ENCODE data around the gene SOAT1.

SOAT1 gene

DNA sequence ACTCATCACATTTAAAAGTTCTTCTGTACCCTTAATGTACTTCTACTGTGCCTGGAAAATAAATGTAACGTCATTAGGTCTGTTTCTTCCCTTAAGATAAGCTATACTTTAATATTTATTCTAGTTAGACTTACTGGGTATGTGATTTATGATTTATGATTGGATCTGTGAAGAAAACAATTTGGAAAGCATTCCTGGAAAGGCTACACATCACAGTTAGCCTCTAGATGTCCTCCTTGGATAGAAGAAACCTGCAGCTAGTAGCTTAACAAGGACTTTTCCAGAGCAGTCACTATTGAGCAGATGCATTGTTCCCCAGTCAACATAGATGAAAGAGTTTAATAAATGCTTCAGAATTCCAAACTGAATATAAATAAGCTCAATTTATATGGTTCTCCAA lies 41.9 kb upstream of the SOAT1 start:
- ChIA-PET CTCF (interaction anchor here (0.6 to 3.5 kb wide), 14 partner anchors 14 to 774 kb away, joined by 3 to 34 read pairs (median 4); partner anchors contain the start of gene SOAT1), POLR2A (no interaction called here)
- Histone ChIP-seq H3K9me3 (ENCODE audit: control insufficient read depth, insufficient read depth, low read depth, low read length) (no peaks in the 10 kb centered on the region), H3K4me1 (ENCODE audit: control insufficient read depth, insufficient read depth, low read length) (no peaks in the 10 kb centered on the region), H3K36me3 (ENCODE audit: control insufficient read depth in 2 of 2, insufficient read depth in 1 of 2, low read length in 2 of 2) (no peaks in the 10 kb centered on the region), H3K4me3 (ENCODE audit: low read depth, low read length) (no peak overlapping the region), H3K27ac (ENCODE audit: extremely low read depth, low read depth, low read length) (no peak overlapping the region)
- peak; percentile 73 for TF ChIP-seq ZNF654 (tag by site-specific recombination; IDR thresholded peaks at IDR 0.05; ENCODE audit: low read depth)
- peak; percentile 41; the same call in 1 of the 2 replicates for TF ChIP-seq CTCF (tag by site-specific recombination; IDR thresholded peaks at IDR 0.05)
- TF ChIP-seq ZNF37A (tag by site-specific recombination; IDR thresholded peaks at IDR 0.05): no peak
- no peak for TF ChIP-seq MEIS1 (CRISPR knock-in tag; IDR thresholded peaks at IDR 0.05; ENCODE audit: borderline replicate concordance)

DNA sequence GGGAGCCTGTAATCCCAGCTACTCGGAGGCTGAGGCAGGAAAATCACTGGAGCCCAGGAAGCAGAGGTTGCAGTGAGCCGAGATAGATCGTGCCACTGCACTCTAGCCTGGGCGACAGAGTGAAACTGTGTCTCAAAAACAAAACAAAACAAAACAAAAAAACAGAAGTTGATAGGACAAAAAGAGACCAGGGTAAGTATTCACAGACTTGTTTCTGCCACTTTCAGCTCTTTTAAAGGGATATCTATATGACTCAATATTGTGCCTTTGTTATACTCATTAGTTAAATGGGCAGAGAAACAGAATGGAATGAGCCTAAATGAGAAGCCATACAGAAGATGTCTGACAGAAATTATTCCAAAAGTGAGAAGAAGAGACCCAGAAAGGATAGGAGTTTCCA lies 41.0 kb upstream of the SOAT1 start:
- H3K36me3 ChIP-seq (ENCODE audit: control insufficient read depth in 2 of 2, insufficient read depth in 1 of 2, low read length in 2 of 2): no peaks in the 10 kb centered on the region
- H3K9me3 ChIP-seq (ENCODE audit: control insufficient read depth, insufficient read depth, low read depth, low read length): no peaks in the 10 kb centered on the region
- ChIA-PET POLR2A (no interaction called here), CTCF (interaction anchor here (1.0 to 3.5 kb wide), 3 partner anchors 117 to 127 kb away, joined by 3 to 34 read pairs (median 6); no protein-coding TSS in a partner anchor)
- H3K4me3 ChIP-seq (ENCODE audit: low read depth, low read length): no peak overlapping the region
- no peak for TF ChIP-seq ZFP41 (tag by site-specific recombination; IDR thresholded peaks at IDR 0.05; ENCODE audit: borderline replicate concordance)
- no peak for TF ChIP-seq ZNF157 (tag by site-specific recombination; IDR thresholded peaks at IDR 0.05)
- TF ChIP-seq TRIM28 (IDR thresholded peaks at IDR 0.05; ENCODE audit: borderline replicate concordance, low read length): no peak
- TF ChIP-seq, protein P1, sequence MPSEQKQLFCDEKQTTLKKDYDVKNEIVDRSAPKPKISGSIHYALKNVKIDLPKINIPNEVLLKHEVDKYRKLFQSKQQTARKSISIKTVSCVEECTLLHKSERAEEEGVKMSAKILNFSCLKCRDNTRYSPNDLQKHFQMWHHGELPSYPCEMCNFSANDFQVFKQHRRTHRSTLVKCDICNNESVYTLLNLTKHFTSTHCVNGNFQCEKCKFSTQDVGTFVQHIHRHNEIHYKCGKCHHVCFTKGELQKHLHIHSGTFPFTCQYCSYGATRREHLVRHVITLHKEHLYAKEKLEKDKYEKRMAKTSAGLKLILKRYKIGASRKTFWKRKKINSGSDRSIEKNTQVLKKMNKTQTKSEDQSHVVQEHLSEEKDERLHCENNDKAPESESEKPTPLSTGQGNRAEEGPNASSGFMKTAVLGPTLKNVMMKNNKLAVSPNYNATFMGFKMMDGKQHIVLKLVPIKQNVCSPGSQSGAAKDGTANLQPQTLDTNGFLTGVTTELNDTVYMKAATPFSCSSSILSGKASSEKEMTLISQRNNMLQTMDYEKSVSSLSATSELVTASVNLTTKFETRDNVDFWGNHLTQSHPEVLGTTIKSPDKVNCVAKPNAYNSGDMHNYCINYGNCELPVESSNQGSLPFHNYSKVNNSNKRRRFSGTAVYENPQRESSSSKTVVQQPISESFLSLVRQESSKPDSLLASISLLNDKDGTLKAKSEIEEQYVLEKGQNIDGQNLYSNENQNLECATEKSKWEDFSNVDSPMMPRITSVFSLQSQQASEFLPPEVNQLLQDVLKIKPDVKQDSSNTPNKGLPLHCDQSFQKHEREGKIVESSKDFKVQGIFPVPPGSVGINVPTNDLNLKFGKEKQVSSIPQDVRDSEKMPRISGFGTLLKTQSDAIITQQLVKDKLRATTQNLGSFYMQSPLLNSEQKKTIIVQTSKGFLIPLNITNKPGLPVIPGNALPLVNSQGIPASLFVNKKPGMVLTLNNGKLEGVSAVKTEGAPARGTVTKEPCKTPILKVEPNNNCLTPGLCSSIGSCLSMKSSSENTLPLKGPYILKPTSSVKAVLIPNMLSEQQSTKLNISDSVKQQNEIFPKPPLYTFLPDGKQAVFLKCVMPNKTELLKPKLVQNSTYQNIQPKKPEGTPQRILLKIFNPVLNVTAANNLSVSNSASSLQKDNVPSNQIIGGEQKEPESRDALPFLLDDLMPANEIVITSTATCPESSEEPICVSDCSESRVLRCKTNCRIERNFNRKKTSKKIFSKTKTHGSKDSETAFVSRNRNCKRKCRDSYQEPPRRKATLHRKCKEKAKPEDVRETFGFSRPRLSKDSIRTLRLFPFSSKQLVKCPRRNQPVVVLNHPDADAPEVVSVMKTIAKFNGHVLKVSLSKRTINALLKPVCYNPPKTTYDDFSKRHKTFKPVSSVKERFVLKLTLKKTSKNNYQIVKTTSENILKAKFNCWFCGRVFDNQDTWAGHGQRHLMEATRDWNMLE (tag by site-specific recombination; conservative IDR thresholded peaks at IDR 0.05; ENCODE audit: low read depth): no peak
- no peak for TF ChIP-seq ZFP69B (tag by site-specific recombination; IDR thresholded peaks at IDR 0.05)
- TF ChIP-seq, protein P2, sequence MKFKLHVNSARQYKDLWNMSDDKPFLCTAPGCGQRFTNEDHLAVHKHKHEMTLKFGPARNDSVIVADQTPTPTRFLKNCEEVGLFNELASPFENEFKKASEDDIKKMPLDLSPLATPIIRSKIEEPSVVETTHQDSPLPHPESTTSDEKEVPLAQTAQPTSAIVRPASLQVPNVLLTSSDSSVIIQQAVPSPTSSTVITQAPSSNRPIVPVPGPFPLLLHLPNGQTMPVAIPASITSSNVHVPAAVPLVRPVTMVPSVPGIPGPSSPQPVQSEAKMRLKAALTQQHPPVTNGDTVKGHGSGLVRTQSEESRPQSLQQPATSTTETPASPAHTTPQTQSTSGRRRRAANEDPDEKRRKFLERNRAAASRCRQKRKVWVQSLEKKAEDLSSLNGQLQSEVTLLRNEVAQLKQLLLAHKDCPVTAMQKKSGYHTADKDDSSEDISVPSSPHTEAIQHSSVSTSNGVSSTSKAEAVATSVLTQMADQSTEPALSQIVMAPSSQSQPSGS (tag by site-specific recombination; IDR thresholded peaks at IDR 0.05; ENCODE audit: low read depth): no peak
- TF ChIP-seq ZSCAN16 (tag by site-specific recombination; IDR thresholded peaks at IDR 0.05): no peak
- TF ChIP-seq ZNF596 (tag by site-specific recombination; IDR thresholded peaks at IDR 0.05): no peak
- no peak for TF ChIP-seq BCL11B (tag by site-specific recombination; IDR thresholded peaks at IDR 0.05; ENCODE audit: low read depth)
- TF ChIP-seq, protein P3, sequence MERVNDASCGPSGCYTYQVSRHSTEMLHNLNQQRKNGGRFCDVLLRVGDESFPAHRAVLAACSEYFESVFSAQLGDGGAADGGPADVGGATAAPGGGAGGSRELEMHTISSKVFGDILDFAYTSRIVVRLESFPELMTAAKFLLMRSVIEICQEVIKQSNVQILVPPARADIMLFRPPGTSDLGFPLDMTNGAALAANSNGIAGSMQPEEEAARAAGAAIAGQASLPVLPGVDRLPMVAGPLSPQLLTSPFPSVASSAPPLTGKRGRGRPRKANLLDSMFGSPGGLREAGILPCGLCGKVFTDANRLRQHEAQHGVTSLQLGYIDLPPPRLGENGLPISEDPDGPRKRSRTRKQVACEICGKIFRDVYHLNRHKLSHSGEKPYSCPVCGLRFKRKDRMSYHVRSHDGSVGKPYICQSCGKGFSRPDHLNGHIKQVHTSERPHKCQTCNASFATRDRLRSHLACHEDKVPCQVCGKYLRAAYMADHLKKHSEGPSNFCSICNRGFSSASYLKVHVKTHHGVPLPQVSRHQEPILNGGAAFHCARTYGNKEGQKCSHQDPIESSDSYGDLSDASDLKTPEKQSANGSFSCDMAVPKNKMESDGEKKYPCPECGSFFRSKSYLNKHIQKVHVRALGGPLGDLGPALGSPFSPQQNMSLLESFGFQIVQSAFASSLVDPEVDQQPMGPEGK (tag by site-specific recombination; IDR thresholded peaks at IDR 0.05): no peak
- H3K4me1 ChIP-seq (ENCODE audit: control insufficient read depth, insufficient read depth, low read length): no peaks in the 10 kb centered on the region
- no peak overlapping the region for H3K27ac ChIP-seq (ENCODE audit: extremely low read depth, low read depth, low read length)

Data from HEK293 (cell line).